ENCODE data around the gene MAPK8IP3. TPM values are rescaled to one million over a fixed set of nuclear protein-coding genes. Genes with fewer than 3 reads are reported as not detected.
A peak's percentile ranks its signal among the peaks of the same experiment; 100 is the strongest.

Gene MAPK8IP3
- total and polyA plus RNA-seq, 9 of the 15 experiments (the other 6 are each of a cell fraction or from before 2014, with no cell fraction given), result 0.17 to 58.7 (median 16.7) TPM

- Histone ChIP-seq H3K9me1 (ENCODE audit: control insufficient read depth, insufficient read depth, low read length) (no peaks in the 10 kb centered on the region), H2AFZ (ENCODE audit: low read depth, low read length) (no peak overlapping the region), H3K4me1 (replicated peaks in 1 of 2; ENCODE audit: control insufficient read depth in 2 of 2, insufficient read depth in 2 of 2, low read length in 2 of 2) (no peaks in the 10 kb centered on the region), H3K36me3 (ENCODE audit: control insufficient read depth, insufficient read depth, low read length) (peaks cover 96% of the 10 kb centered on the region), H3K79me2 (ENCODE audit: control insufficient read depth, insufficient read depth, low read length) (peaks cover 27% of the 10 kb centered on the region), H3K4me2 (ENCODE audit: insufficient read depth, low read length) (no peak overlapping the region), H3K27ac (ENCODE audit: extremely low read depth, low read depth, low read length) (no peak overlapping the region), H3K27me3 (ENCODE audit: control insufficient read depth in 2 of 2, insufficient read depth in 2 of 2, low read length in 2 of 2) (no peaks in the 10 kb centered on the region), H3K4me3 (no peak overlapping the region), H3K9me3 (replicated peaks; ENCODE audit: control insufficient read depth, insufficient read depth, low read depth, low read length) (no peaks in the 10 kb centered on the region), H4K20me1 (replicated peaks; ENCODE audit: control insufficient read depth, insufficient read depth, low read length) (no peaks in the 10 kb centered on the region; the same call in 1 of the 2 replicates), H3K9ac (ENCODE audit: insufficient read depth in 1 of 2, low read depth in 2 of 2, low read length in 2 of 2) (no peak overlapping the region)
- intact Hi-C loops (cut with micrococcal nuclease) (no loop called here), in situ Hi-C loops (cut with MboI) (no loop called here)
- BruUV-seq (replicated peaks), result no TSS peak
- ChIA-PET CTCF (ENCODE audit: low intra/inter-chr PET ratio) (no interaction called here), POLR2A (interaction anchor here (0.6 kb wide), 1 partner anchor 15 kb away, joined by 3 read pairs; no protein-coding TSS in a partner anchor)
- no peak for ATAC-seq
- WGBS (ENCODE audit: insufficient coverage, low coverage, missing lambda C conversion rate), result 100% methylated on average over 5 of the region's 5 CpGs
- no peak for FAIRE-seq
- DNase-seq (ENCODE audit: extremely low read depth in 1 of 4, low spot score in 3 of 4), result no peak
- TF ChIP-seq SUPT5H (IDR thresholded peaks at IDR 0.05) (no peak), ZNF551 (CRISPR knock-in tag; IDR thresholded peaks at IDR 0.05) (no peak), JUND (IDR thresholded peaks at IDR 0.05; ENCODE audit: borderline replicate concordance, low read depth, low read length) (0 out of 2 replicates have a peak, but pooled peaks have one; percentile 14), JUND (tag; IDR thresholded peaks at IDR 0.05; ENCODE audit: borderline replicate concordance, low read depth, low read length) (no peak), ZNF146 (CRISPR knock-in tag; IDR thresholded peaks at IDR 0.05; ENCODE audit: unreplicated experiment) (peak; percentile 50), ATF7 (IDR thresholded peaks at IDR 0.05) (no peak), ZNF282 (CRISPR knock-in tag; IDR thresholded peaks at IDR 0.05) (no peak), ZNF431 (CRISPR knock-in tag; IDR thresholded peaks at IDR 0.05) (no peak), HNRNPUL1 (IDR thresholded peaks at IDR 0.05; ENCODE audit: low read length) (no peak), E2F6 (IDR thresholded peaks at IDR 0.05; ENCODE audit: borderline replicate concordance in 1 of 2, extremely low read depth in 1 of 2, insufficient read depth in 1 of 2, insufficient read length in 1 of 2, low read depth in 1 of 2, low read length in 1 of 2, poor library complexity in 1 of 2, severe bottlenecking in 1 of 2) (peak in 1 of 2 experiments; percentile 23), RNF219 (CRISPR knock-in tag; IDR thresholded peaks at IDR 0.05) (no peak)
These were observed 9.1 kb upstream of the MAPK8IP3 start for GRCh38 chr16:1696863-1697262.
